ENCODE data around the gene PCDHGA2.
A peak's percentile ranks its signal among the peaks of the same experiment; 100 is the strongest.
"Not testable (repeated sequence)": the region's sequence is repeated elsewhere in the genome, so short reads cannot be mapped to it uniquely, and the experiment has no call there.

The PCDHGA2 gene

DNA sequence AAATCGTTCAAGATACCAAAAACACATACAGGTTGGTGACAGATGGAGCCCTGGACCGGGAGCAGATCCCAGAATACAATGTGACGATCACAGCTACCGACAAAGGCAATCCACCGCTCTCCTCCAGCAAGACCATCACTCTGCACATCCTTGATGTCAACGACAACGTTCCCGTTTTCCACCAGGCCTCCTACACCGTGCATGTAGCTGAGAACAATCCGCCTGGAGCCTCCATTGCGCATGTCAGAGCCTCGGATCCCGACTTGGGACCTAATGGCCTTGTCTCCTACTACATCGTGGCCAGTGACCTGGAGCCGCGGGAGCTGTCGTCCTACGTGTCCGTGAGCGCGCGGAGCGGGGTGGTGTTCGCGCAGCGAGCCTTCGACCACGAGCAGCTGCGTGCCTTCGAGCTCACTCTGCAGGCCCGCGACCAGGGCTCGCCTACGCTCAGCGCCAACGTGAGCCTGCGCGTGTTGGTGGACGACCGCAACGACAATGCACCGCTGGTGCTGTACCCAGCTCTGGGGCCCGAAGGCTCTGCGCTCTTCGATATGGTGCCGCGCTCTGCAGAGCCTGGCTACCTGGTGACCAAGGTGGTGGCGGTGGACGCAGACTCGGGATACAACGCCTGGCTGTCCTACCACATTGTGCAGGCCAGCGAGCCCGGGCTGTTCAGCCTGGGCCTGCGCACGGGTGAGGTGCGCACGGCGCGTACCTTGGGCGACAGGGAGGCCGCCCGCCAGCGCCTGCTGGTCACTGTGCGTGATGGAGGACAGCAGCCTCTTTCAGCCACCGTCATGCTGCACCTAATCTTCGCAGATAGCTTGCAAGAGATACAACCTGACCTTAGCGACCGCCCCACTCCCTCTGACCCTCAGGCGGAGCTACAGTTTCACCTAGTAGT lies 33.3 kb downstream of the PCDHGA2 start:
- no peak overlapping the region for H3K4me3 ChIP-seq (ENCODE audit: control insufficient read depth, low read depth, low read length)
- TF ChIP-seq, protein P1, sequence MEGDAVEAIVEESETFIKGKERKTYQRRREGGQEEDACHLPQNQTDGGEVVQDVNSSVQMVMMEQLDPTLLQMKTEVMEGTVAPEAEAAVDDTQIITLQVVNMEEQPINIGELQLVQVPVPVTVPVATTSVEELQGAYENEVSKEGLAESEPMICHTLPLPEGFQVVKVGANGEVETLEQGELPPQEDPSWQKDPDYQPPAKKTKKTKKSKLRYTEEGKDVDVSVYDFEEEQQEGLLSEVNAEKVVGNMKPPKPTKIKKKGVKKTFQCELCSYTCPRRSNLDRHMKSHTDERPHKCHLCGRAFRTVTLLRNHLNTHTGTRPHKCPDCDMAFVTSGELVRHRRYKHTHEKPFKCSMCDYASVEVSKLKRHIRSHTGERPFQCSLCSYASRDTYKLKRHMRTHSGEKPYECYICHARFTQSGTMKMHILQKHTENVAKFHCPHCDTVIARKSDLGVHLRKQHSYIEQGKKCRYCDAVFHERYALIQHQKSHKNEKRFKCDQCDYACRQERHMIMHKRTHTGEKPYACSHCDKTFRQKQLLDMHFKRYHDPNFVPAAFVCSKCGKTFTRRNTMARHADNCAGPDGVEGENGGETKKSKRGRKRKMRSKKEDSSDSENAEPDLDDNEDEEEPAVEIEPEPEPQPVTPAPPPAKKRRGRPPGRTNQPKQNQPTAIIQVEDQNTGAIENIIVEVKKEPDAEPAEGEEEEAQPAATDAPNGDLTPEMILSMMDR (conservative IDR thresholded peaks at IDR 0.05; ENCODE audit: control insufficient read depth, insufficient read depth, low read depth, low read length), result no peak
- no peak for DNase-seq (ENCODE audit: low read depth)

DNA sequence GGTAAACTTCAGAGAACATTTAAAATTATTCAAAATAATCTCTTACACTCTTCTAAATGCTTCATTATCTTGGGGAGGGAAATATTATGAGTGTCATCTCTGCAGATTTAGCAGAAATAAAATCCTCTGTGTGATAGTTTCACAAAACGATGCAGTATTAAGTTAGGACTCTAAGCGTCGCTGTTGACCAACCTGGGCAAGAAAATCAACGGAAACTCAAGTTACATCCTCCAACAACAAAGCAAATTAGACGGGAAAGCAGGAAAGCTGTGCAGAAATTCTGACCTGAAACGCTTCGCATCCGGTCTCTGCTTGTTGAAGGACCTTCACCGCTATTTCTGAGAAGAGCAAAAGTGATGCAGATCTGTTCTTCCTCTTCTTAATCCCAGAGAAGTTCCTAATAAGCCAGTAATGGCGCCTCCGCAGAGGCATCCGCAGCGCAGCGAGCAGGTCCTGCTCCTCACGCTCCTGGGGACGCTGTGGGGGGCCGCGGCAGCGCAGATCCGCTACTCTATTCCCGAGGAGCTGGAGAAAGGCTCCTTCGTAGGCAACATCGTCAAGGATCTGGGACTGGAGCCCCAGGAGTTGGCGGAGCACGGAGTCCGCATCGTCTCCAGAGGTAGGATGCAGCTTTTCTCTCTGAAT lies 35.2 kb downstream of the PCDHGA2 start, which contains the start of gene PCDHGA6:
Gene PCDHGA6 (plus strand): TSS at position 219 of the 645 bp plus-strand sequence. CDS start 193 bp downstream, at position 412.
- peak within 1 kb of the TSS; percentile 44 for H3K4me3 ChIP-seq (ENCODE audit: control insufficient read depth, low read depth, low read length)
- TF ChIP-seq, protein P1 (conservative IDR thresholded peaks at IDR 0.05; ENCODE audit: control insufficient read depth, insufficient read depth, low read depth, low read length), result peak; percentile 64
- DNase-seq (ENCODE audit: low read depth), result peak; percentile 50

DNA sequence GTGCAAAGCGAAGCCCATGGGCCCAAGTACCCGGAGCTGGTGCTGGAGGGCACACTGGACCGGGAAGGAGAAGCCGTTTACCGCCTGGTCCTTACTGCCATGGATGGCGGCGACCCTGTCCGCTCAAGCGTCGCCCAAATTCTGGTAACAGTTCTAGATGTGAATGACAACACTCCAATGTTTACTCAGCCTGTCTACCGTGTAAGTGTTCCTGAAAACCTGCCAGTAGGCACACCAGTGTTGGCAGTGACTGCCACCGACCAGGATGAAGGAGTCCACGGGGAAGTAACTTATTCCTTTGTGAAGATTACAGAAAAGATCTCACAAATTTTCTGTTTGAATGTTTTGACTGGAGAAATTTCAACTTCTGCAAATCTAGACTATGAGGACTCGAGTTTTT lies 36.1 kb downstream of the PCDHGA2 start:
- no peak overlapping the region for H3K4me3 ChIP-seq (ENCODE audit: control insufficient read depth, low read depth, low read length)
- DNase-seq (ENCODE audit: low read depth), result no peak
- TF ChIP-seq, protein P1 (conservative IDR thresholded peaks at IDR 0.05; ENCODE audit: control insufficient read depth, insufficient read depth, low read depth, low read length), result no peak

DNA sequence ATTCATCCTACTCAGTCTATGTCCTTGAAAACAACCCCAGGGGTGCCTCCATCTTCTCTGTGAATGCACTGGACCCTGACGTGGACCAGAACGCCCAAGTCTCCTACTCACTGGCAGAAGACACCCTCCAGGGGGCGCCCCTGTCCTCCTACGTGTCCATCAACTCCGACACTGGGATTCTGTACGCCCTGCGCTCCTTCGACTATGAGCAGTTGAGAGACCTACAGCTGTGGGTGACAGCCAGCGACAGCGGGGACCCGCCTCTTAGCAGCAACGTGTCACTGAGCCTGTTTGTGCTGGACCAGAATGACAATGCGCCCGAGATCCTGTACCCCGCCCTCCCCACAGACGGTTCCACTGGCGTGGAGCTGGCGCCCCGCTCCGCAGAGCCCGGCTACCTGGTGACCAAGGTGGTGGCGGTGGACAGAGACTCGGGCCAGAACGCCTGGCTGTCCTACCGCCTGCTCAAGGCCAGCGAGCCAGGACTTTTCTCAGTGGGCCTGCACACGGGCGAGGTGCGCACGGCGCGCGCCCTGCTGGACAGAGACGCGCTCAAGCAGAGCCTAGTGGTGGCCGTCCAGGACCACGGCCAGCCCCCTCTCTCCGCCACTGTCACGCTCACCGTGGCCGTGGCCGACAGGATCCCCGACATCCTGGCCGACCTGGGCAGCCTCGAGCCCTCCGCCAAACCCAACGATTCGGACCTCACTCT lies 37.0 kb downstream of the PCDHGA2 start:
- not testable (repeated sequence) for DNase-seq (ENCODE audit: low read depth); H3K4me3 ChIP-seq (ENCODE audit: control insufficient read depth, low read depth, low read length)
- TF ChIP-seq, protein P1 (conservative IDR thresholded peaks at IDR 0.05; ENCODE audit: control insufficient read depth, insufficient read depth, low read depth, low read length), result peak; percentile 9

DNA sequence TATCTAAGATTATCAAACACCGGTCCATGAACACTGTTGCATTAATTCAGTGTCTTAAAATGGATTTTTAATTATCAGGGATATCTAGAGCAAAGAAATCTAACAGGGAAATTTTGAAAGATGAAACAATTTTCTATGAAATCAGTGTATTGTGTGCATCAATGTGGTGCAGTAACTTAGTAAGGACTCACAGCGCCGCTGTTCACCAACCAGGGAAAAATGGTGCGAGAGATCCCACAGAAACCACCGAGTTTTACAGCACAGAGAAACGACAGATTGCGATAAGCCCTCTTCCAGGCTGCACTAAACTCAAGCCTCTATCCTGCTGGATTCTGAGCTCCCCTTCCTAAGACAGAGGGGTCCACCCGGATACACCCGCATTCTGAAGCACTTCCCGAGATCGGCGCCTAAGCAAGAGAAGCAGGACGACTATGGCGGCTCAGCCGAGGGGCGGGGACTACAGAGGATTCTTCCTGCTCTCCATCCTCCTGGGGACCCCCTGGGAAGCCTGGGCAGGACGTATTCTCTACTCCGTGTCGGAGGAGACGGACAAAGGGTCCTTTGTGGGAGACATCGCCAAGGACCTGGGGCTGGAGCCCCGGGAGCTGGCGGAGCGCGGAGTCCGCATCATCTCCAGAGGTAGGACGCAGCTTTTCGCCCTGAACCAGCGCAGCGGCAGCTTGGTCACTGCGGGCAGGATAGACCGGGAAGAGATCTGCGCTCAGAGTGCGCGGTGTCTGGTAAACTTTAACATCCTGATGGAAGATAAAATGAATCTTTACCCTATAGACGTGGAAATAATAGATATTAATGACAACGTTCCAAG lies 44.1 kb downstream of the PCDHGA2 start, which contains the start of gene PCDHGA7:
Gene PCDHGA7 (plus strand): TSS at position 274 of the 826 bp plus-strand sequence. CDS start 158 bp downstream, at position 432.
- peak within 1 kb of the TSS; percentile 57 for H3K4me3 ChIP-seq (ENCODE audit: control insufficient read depth, low read depth, low read length)
- DNase-seq (ENCODE audit: low read depth), result peak; percentile 54
- TF ChIP-seq, protein P1 (conservative IDR thresholded peaks at IDR 0.05; ENCODE audit: control insufficient read depth, insufficient read depth, low read depth, low read length), result peak; percentile 60

Data from fibroblast of mammary gland (primary cell).